Measurements from ENCODE around the gene PLA2G15. TPM values are rescaled to one million over a fixed set of nuclear protein-coding genes. Genes with fewer than 3 reads are reported as not detected.
A peak's percentile ranks its signal among the peaks of the same experiment; 100 is the strongest.

The PLA2G15 gene
- total and polyA plus RNA-seq, 11 donors: 25.8 to 68.0 (median 45.4) TPM

- Histone ChIP-seq H3K4me1 (peaks cover 0 to 82% (median 47%) of the 10 kb centered on the region in 12 donors), H3K4me3 (peak overlapping the region in 2 of 12 donors; percentile 6 to 32), H3K9me3 (no peaks in the 10 kb centered on the region), H3K36me3 (peaks cover 0 to 26% (median 2%) of the 10 kb centered on the region in 9 donors), H3K27ac (peak overlapping the region in 11 of 12 donors; percentile 13 to 100 (median 94)), H3K27me3 (no peaks in the 10 kb centered on the region)
- TF ChIP-seq POLR2A (IDR thresholded peaks at IDR 0.05) (no peak), CTCF (IDR thresholded peaks at IDR 0.05) (no peak)
- DNase-seq (no peak), ATAC-seq (no peak)
- 54 to 69% (median 61%) methylated on average over 6 of the region's 6 CpGs for WGBS, 4 donors
- intact Hi-C loops (cut with DNase I): loop anchor here in 1 of 10 donors (1.0 kb wide), 1 partner anchor 13 kb away; no protein-coding TSS in a partner anchor
These were observed 22.6 kb downstream of the PLA2G15 start for GRCh38 chr16:68267612-68268405.

GRCh38 chr16:68269793-68270192 lies 24.6 kb downstream of the PLA2G15 start:
- H3K27me3 ChIP-seq: no peaks in the 10 kb centered on the region
- H3K4me1 ChIP-seq: peaks cover 0 to 92% (median 60%) of the 10 kb centered on the region in 12 donors
- 92 to 96% (median 95%) methylated on average over 4 of the region's 4 CpGs for WGBS, 4 donors
- peak overlapping the region in 1 of 12 donors; percentile 32 for H3K4me3 ChIP-seq
- DNase-seq (no peak), ATAC-seq (no peak)
- intact Hi-C loops (cut with DNase I): no loop called here
- H3K36me3 ChIP-seq: peaks cover 0 to 43% (median 22%) of the 10 kb centered on the region in 9 donors
- H3K27ac ChIP-seq: peak overlapping the region in 8 of 12 donors; percentile 1 to 100 (median 42)
- no peak for TF ChIP-seq CTCF (IDR thresholded peaks at IDR 0.05)
- TF ChIP-seq POLR2A (IDR thresholded peaks at IDR 0.05): no peak
- no peaks in the 10 kb centered on the region for H3K9me3 ChIP-seq

GRCh38 chr16:68270353-68270752 lies 25.2 kb downstream of the PLA2G15 start:
- 0 to 75% (median 35%) methylated on average over 1 of the region's 1 CpG for WGBS, 4 donors
- H3K4me1 ChIP-seq: peaks cover 0 to 93% (median 63%) of the 10 kb centered on the region in 12 donors
- DNase-seq (no peak), ATAC-seq (no peak)
- H3K36me3 ChIP-seq: peaks cover 0 to 48% (median 25%) of the 10 kb centered on the region in 9 donors
- no peaks in the 10 kb centered on the region for H3K27me3 ChIP-seq
- no peaks in the 10 kb centered on the region for H3K9me3 ChIP-seq
- intact Hi-C loops (cut with DNase I): no loop called here
- H3K27ac ChIP-seq: peak overlapping the region in 7 of 12 donors; percentile 1 to 100 (median 57)
- peak overlapping the region in 1 of 12 donors; percentile 32 for H3K4me3 ChIP-seq
- TF ChIP-seq CTCF (IDR thresholded peaks at IDR 0.05) (no peak), POLR2A (IDR thresholded peaks at IDR 0.05) (no peak)

GRCh38 chr16:68272507-68273209 lies 27.5 kb downstream of the PLA2G15 start:
- Histone ChIP-seq H3K9me3 (no peaks in the 10 kb centered on the region), H3K4me3 (no peak overlapping the region), H3K27me3 (no peaks in the 10 kb centered on the region), H3K36me3 (peaks cover 0 to 55% (median 32%) of the 10 kb centered on the region in 9 donors), H3K4me1 (peaks cover 0 to 88% (median 49%) of the 10 kb centered on the region in 12 donors), H3K27ac (peak overlapping the region in 10 of 12 donors; percentile 28 to 100 (median 56))
- ATAC-seq (peak in 1 of 4 donors; percentile 8), DNase-seq (peak in 1 of 5 donors; percentile 12)
- 57 to 87% (median 61%) methylated on average over 4 of the region's 4 CpGs for WGBS, 4 donors
- no peak for TF ChIP-seq CTCF (IDR thresholded peaks at IDR 0.05)
- TF ChIP-seq POLR2A (IDR thresholded peaks at IDR 0.05): no peak
- intact Hi-C loops (cut with DNase I): no loop called here
